ENCODE data around the gene UBE2O.

DNA sequence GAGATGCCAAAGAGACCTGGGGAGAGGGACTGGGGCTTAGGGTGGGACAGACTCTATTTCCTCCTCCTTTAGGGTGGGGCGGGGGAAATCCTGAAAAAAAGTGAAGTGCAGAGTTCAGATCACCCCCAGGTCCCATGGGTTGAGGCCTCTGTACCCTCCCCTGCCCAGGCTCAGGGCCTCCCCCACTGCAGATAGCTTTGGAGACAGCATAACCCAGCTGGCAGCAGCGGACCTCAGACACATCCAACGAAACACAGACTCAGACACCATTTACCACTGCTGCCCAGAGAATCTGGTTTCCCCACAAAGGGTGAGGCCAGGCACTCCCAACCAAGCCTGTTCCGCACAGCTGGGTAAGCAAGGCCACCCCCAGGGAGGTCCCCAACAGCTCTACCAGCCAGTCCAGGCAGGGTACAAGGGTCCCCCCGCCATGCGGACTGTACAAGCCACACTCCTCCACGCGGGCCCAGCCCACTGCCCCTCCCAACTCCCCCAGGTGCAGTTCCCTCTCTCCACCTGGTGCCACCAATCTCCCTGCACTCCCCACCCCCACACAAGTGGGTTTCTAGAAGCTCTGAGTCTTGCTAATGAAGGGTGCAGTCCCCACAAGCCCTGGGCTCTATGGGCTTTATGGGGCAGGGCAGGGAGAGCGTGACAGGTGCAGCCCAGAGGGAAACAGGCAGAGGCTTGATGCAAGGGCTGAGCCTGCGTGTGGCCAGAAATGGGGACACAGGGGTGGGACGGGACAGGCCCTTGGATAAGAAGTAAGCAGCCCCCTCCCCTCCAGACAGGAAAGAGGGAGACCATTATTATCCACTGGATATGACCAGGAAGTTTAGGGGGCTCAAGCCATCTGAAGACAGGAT is 39.4 kb upstream of the UBE2O start:
- TF ChIP-seq CTCF (IDR thresholded peaks at IDR 0.05) (no peak), NFE2L1 (CRISPR knock-in tag; IDR thresholded peaks at IDR 0.05) (no peak), TP53 (CRISPR knock-in tag; IDR thresholded peaks at IDR 0.05) (no peak), ELF4 (CRISPR knock-in tag; IDR thresholded peaks at IDR 0.05; ENCODE audit: low read depth) (no peak), E2F4 (CRISPR knock-in tag; IDR thresholded peaks at IDR 0.05; ENCODE audit: borderline replicate concordance, low read depth) (no peak), PRDM15 (CRISPR knock-in tag; IDR thresholded peaks at IDR 0.05) (no peak), ZNF396 (CRISPR knock-in tag; IDR thresholded peaks at IDR 0.05; ENCODE audit: borderline replicate concordance) (no peak), JUN (CRISPR knock-in tag; IDR thresholded peaks at IDR 0.05) (no peak)
- TF ChIP-seq, protein P1, sequence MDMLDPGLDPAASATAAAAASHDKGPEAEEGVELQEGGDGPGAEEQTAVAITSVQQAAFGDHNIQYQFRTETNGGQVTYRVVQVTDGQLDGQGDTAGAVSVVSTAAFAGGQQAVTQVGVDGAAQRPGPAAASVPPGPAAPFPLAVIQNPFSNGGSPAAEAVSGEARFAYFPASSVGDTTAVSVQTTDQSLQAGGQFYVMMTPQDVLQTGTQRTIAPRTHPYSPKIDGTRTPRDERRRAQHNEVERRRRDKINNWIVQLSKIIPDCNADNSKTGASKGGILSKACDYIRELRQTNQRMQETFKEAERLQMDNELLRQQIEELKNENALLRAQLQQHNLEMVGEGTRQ (CRISPR knock-in tag; IDR thresholded peaks at IDR 0.05): no peak
- TF ChIP-seq, protein P2, sequence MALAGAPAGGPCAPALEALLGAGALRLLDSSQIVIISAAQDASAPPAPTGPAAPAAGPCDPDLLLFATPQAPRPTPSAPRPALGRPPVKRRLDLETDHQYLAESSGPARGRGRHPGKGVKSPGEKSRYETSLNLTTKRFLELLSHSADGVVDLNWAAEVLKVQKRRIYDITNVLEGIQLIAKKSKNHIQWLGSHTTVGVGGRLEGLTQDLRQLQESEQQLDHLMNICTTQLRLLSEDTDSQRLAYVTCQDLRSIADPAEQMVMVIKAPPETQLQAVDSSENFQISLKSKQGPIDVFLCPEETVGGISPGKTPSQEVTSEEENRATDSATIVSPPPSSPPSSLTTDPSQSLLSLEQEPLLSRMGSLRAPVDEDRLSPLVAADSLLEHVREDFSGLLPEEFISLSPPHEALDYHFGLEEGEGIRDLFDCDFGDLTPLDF (CRISPR knock-in tag; IDR thresholded peaks at IDR 0.05): no peak
- TF ChIP-seq, protein P3, sequence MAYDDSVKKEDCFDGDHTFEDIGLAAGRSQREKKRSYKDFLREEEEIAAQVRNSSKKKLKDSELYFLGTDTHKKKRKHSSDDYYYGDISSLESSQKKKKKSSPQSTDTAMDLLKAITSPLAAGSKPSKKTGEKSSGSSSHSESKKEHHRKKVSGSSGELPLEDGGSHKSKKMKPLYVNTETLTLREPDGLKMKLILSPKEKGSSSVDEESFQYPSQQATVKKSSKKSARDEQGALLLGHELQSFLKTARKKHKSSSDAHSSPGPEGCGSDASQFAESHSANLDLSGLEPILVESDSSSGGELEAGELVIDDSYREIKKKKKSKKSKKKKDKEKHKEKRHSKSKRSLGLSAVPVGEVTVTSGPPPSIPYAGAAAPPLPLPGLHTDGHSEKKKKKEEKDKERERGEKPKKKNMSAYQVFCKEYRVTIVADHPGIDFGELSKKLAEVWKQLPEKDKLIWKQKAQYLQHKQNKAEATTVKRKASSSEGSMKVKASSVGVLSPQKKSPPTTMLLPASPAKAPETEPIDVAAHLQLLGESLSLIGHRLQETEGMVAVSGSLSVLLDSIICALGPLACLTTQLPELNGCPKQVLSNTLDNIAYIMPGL (CRISPR knock-in tag; IDR thresholded peaks at IDR 0.05): no peak
